ENCODE results near the gene IL1RAPL2.
"Not testable (repeated sequence)": the region's sequence is repeated elsewhere in the genome, so short reads cannot be mapped to it uniquely, and the experiment has no call there.

DNA sequence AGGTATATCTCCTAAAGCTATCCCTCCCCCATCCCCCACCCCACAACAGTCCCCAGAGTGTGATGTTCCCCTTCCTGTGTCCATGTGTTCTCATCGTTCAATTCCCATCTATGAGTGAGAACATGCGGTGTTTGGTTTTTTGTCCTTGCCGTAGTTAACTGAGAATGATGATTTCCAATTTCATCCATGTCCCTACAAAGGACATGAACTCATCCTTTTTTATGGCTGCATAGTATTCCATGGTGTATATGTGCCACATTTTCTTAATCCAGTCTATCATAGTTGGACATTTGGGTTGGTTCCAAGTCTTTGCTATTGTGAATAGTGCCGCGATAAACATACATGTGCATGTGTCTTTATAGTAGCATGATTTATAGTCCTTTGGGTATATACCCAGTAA is 348.7 kb downstream of the IL1RAPL2 start:
- not testable (repeated sequence) for TF ChIP-seq POLR2A (IDR thresholded peaks at IDR 0.05)
- TF ChIP-seq, protein P1, sequence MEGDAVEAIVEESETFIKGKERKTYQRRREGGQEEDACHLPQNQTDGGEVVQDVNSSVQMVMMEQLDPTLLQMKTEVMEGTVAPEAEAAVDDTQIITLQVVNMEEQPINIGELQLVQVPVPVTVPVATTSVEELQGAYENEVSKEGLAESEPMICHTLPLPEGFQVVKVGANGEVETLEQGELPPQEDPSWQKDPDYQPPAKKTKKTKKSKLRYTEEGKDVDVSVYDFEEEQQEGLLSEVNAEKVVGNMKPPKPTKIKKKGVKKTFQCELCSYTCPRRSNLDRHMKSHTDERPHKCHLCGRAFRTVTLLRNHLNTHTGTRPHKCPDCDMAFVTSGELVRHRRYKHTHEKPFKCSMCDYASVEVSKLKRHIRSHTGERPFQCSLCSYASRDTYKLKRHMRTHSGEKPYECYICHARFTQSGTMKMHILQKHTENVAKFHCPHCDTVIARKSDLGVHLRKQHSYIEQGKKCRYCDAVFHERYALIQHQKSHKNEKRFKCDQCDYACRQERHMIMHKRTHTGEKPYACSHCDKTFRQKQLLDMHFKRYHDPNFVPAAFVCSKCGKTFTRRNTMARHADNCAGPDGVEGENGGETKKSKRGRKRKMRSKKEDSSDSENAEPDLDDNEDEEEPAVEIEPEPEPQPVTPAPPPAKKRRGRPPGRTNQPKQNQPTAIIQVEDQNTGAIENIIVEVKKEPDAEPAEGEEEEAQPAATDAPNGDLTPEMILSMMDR (IDR thresholded peaks at IDR 0.05) = not testable (repeated sequence)
